HG02763 (cell line): Measurements from ENCODE around the gene PTPN21.

ENCODE experiments used
- ATAC-seq: cut with Tn5 transposase; IDR thresholded peaks from one replicate; pipeline ENCODE4 v1.9.1; 2021; ENCODE audit warnings: mild to moderate bottlenecking, moderate library complexity; ENCODE audit not compliant: unreplicated experiment

The PTPN21 gene

DNA sequence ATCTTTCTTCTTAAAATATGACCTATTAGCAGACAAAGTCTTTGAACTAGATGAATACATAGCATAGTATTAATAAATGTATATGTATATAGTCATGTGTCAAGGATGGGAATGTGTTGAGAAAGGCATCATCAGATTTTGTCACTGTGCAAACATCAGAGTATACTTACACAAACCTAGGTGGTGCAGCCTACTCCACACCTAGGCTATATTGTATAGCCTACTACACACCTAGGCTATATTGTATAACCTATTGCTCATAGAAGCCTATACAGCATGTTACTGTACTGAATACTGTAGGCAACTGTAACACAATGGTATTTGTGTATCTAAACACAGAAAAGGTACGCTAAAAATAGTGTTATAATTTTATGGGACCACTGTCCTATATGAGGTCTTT, 47.6 kb downstream of the PTPN21 start:
- no peak for ATAC-seq

DNA sequence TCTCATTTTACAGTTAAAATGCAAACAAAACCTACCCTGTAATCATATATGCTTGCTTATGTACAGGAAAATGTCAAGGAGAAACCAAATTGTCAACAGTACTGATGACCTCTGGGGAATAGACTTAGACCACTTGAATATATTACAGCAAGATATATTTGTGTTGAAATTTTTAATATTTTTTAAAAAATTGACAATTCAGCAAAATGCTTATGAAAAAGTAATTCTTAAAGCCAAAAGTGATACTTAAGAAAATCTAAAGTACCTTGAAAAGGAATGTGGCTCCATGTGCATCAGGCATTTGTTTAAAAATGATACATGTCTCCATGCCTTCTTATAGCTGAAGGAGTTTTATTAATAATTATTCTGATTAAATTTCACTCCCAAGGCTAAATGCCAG, 49.2 kb downstream of the PTPN21 start:
- ATAC-seq, result no peak

DNA sequence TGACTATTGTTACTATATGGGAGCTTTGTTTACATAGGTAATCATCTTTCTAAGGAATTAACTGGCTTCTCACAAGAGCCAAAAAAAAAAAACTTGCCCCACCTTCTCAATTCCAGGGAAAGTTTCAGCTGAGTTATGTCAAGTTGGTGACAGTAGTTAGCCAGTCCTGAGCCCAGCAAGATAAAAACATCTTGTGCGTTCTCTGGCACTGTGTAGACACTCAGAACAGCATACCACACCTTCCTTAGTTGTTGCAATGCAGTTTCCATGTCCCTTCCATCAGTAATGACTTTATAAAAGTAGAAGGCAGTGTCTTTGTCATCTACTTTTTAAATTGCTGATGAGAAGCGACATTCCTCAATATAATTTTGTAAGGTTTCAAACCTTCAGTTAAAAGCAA, 50.2 kb downstream of the PTPN21 start:
- no peak for ATAC-seq

DNA sequence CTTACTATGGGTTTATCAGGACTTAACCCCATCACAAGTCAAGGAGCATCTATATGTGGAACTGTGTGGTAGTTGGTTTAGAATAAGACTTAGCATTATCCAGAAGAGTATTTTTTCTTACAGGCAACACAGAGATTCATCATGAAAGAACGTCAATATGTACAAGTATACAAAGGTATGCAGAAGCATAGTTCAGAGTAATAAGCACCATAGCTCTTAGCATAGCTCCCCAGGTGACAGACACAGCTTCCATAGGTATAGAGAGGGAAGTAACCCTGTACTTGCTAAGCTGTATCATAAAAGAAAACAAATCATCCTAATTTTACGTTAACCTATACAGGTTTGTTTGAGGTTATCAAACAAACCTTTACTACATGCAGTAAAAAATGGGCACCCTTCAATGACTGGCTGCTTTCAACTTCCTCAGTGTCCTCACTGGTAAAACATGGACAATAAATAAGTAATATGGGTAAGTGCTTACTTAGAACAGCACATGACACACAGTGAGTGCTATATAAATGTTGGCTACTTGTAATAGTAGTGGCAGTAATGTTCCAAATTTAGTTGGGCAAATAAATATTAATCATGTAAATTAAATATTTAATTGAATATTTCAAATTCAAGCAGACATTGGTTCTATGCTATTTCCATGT, 50.9 kb downstream of the PTPN21 start:
- ATAC-seq, result no peak

DNA sequence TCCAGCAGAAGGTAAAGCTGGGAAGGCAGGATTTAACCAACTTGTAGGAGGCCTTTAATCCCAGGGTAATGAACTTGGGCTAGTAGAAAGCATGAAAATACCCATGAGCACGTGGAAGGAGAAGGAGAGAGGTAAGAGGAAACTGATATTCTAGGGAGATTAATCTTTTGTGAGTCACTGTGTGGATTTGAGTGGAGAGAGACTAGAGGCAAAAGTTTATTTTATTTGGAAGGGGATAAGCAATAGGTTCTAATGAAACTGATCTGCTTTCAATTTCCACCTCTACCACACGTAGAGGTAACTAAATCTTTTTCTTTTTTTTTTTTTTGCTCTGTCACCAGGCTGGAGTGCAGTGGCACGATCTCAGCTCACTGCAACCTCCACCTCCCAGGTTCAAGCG, 52.1 kb downstream of the PTPN21 start:
- ATAC-seq, result no peak

DNA sequence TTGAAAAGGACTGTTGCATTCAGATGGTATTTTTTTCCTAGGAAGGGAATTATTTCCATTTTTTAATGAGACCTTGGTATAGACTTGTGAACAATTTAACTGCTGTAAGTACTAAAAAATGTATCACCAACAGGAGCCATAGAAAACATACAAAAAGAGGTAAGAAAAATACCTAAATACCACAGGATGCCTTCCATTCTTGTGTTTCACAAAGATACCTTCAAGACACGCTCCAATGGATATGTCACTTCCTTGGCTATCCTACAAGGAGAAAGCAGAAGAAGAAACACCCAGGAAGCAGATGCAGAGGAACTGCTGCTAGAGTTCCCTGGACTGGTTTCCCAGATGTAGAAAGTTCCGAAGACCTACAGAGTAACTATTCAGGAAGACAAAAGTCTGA, 54.2 kb downstream of the PTPN21 start:
- no peak for ATAC-seq

DNA sequence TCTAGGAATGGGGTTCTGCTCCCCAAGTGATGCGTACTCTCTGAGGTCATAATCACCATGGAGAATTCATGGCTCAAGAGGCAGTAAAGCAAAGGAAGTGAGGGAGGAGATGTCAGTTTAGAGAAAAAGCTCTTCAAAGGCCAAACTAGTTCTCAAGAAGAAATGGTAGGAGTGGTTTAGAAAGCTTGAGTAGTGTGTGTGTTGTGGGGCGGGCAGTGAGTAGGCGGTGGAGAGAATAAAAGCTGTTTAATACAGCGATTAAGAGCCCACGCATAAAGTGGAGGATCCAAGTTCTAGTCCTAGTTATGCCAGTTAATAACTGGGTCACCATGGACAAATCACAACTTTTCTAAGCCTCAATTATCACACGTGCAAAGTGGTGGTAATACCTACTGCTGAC, 55.6 kb downstream of the PTPN21 start:
- no peak for ATAC-seq

DNA sequence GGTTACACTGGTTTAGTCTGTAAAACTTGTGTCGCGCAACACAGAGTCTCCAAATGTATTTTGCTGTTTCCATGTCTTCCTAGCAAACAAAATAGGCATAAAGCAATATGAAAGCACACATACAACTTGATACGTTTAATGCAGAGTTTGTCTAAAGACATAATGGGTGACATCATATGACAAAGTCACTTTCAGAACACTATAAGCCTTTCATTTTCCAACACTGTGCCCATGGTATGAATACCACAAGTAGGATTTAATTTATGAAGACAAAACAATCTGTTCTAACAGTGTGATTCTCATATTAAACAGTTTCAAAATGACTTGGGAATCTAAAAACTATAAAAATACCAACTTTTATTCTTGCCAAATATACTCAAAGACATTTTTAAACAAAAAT, 58.4 kb downstream of the PTPN21 start:
- no peak for ATAC-seq

DNA sequence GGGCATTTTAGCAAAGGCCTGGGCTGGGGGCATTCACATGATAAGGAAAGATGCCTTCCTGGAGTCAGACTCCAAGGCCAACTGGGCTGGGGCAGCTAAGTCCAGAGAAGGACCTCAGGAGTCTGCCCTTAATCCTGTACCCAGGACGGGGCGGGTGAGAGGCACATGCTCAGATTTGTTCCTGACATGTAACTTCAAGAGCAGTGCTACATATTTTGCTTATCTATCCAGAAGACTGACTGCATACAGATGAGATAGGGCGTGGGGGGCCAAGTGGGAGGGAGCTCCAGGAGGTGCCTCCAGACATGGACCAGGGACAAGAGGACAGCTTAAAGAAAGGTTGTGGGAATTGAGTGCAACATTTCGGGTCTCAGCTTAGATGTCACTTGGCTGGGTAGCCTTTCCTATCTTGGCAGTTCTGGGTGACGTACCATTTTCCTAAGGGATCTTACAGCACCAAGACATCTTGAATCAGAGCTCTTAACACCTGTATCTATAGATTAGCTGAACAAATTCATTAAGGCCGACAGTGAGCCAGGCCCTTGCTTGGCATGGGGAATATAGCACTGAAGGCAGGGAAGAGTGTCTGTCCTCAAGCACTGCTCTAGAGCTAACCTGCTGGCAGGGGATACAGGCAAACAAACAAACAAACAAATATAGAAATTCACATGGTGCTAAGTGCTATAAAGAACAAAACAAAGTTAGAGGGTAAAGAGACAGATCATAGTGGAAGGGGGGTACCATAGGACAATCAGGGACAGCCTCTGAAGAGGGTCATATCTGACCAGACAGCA, 61.2 kb downstream of the PTPN21 start:
- ATAC-seq, result no peak

DNA sequence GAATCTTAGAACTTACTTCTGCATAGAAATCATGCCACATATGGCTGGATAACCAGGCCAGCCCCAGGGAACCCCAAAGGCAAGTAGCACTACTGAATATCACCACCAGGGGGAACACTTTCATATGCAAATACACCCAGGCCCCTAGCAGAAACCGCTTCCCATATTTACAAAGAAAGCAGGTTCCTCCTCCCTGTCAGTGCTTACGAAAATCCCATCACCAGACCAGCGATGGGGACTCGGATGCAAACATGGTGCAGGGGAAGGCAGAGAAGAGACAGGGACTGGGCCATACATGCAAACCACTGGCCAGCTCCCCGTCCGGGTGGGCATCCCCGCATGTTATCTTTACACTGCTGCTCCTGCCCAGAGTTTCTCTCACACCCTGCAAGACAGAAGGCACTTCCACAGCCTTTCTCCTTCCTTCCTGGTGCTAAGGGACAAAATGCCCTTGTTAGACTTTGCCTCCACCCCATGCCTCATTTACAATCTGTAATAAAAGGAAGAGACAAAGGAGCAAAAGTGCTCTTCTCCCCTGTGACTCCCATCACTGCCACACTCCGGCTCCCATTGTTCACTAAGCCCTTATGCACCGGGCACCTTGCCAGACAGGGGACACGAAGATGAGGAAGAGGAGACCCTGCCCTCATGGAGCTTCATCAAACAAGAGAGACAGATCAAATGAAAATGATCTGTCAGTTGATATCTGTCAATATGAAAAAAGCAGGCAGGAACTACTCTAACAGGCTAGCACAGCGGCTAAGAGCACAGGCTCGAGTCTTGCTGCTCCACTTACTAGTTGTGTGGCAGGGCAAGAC, 62.3 kb downstream of the PTPN21 start:
- ATAC-seq, result peak; percentile 85

DNA sequence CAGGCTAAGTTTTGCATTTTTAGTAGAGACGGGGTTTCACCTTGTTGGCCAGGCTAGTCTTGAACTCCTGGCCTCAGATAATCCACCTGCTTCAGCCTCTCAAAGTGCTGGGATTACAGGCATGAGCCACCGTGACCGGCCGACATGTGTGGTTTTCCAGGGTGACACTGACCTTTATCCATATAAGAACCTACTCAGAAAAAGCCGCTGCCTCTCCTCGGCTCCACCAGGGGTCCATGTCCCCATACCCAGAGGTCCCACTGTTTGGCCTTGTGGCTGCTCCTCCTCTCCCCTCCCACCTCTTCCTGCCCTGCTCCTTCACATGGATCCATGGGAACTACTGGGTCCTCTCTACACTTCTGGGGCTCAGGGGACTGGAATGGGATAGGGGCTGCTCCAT, 64.6 kb downstream of the PTPN21 start:
- ATAC-seq, result no peak

DNA sequence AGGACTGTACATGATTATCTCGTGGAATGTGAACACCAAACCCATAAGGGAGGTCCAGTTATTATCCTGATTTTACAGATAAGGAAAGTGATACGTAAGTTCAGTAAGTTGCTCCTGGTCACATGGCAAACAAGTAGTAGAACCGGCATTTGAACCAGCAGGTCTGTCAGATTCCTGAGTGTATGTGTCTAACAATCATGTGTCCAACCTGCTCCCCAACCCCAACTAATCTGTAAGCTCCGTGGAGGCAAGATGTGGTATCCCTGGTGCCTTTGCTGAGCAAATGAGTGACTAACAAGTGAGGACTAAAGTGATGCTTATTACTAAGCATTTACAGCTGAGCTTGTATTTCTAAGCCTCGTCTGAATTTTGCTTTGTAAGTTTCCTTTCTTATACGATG, 65.9 kb downstream of the PTPN21 start:
- ATAC-seq, result no peak

DNA sequence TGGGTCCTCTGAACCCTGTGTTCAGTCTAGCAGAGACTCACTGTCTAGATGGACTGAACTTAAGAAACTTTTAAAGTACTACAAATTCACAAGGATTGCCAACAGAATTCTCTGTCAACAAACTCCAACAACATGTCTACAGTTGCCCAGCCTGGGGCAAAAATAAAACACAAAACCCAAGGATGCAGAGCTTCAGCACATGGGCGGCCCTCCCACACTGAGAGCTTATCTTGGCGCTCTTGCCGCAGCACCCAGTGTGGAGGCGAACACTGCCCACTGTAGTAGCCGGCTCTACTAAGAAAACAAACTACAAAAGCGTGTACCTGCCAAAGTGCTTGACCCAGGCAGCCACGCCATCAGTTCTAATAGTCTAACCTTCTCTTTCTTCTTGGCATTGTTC, 66.7 kb downstream of the PTPN21 start:
- ATAC-seq, result no peak

DNA sequence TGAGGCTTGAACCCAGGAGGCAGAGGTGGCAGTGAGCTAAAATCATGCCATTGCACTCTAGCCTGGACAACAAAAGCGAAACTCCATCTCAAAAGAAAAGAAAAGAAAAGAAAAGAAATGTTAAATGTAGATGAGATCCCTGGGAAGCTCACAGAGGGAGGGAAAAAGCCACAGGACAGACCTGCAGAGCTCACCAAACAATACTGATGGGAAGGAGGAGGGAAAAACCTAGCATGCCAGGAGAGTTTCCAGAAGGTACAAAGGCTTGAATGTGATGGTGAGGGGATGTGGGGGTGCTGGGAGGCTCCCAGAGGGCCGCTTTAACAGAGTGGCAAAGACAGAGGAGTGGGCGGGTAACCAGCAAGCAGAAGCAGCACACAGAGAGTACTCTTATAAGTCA, 72.3 kb downstream of the PTPN21 start:
- ATAC-seq, result no peak

DNA sequence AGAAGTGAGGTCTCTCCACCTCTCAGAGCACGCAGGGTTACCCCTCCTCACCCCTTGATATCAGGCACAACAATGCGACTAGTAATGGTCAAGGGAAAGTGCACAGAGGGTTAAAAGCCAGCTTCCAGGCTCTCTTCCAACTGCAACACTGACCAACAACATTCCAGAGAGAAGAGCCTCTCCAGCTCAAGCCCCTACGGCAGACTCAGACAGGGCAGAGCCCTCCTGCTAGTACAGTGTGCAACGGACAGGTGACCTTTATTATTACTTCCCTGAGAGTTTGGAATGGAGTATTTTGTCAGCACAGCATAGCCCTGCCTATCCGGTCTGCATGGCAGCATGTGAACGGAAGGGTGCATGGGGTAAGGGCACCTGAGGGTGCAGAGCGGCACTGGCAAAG, 73.0 kb downstream of the PTPN21 start:
- no peak for ATAC-seq

DNA sequence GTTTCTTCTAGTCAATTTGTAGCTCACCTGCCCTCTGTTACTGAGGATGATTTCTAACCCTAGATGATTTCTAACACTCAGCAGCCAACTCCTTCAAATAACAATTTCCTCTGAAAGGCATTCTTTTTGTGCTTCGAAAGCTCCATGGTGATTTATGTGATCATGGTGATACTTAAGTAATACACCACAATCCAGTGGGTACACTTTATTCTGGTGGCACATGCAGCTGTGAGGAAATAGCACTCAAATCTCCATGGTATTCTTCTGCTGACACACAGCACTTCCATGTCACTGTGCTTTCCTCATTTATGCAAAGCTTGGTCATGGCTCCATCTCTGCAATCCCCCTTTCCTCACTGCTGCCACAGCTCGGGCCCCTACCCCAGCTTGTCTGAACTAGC, 73.7 kb downstream of the PTPN21 start:
- ATAC-seq, result no peak

DNA sequence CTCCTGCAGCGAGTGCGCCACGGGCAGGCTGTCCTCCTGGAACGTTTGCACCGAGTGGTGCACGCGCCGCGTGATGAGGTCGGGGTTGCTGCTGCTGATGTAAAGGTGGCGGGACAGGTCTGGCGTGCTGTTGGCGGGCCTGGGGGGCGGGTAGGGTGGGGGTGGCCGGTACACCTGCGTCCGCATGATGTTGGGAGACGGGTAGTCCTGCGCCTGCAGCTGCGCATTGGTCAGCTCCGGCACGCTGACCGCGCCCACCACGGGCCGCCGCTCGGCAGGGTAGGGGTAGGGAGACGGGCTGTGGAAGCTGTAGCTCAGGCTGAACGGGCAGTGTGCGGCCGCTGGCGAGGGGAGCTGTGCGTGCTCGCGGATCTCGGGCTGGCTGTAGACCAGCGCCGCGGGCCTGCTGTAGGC, 75.2 kb downstream of the PTPN21 start:
- no peak for ATAC-seq

DNA sequence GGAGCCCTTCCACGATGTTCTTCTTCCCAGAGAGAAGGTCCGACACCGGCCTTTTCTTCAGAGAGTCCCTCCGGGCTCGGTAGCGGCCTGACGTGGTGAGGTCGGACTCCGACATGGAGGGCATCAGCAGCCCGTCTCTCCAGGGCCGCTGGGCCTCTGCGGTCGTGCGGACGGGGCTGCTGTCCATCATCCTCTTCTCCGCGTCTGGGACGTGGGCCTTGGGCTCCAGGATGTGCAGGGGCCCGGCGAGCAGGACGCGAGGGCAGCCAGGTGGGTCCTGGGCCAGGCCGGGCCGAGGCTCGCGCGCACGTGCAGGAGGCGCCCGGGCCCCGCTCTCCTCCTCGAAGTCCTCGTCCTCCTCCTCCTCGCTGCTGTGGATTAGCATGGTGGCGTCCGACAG, 75.9 kb downstream of the PTPN21 start:
- ATAC-seq, result no peak

DNA sequence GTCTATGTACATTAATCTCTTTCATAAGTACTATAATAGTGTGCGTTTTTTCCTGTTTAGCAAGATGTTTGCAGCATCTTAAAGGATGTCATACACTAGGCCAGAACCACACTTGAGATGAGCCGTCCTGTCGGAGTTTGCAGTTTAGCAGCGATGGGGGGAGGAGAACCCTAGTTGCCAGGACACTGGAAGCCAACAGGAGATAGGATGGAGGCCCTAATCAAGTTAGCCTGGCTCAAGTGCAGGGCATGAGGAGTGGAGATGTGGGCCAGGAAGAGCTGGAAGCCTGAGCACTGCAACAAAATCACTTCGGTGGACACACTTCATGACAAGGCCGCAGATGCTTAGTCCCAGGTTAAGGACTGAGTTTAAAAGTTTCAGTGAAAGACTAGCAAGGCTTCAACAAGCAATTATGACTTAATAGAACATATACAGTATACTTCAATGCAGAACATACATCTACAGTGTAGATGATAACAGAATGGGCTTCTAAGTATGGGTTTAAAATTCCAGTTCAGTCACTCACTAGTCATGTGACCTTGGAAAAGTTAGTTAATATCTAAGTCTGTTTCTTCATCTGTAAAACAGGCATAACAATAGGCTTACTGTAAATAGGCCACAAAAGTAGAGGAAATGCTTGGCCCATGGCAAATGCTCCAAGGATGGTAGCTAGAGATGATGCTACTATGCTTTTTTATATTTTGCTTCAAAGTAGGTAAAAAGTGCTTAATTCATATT, 77.1 kb downstream of the PTPN21 start:
- ATAC-seq, result no peak

DNA sequence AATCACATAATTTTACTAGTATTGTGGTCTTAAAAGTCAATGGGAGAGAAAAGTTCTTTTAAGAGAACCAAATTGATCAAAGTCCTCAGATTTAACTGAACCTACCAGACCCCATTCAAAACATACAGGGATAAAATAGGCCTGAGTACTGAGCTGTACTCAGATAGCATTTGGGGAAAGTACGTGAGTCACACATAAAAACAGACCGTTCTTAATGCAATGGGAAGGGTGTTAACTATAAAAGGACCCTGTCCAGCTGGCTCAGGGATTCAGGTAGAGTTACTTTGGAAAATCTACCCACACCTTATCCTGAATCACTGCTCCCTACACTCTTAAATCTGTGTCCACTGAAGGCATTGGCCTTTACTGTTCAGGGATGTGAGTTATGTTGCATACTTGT, 78.0 kb downstream of the PTPN21 start:
- no peak for ATAC-seq

DNA sequence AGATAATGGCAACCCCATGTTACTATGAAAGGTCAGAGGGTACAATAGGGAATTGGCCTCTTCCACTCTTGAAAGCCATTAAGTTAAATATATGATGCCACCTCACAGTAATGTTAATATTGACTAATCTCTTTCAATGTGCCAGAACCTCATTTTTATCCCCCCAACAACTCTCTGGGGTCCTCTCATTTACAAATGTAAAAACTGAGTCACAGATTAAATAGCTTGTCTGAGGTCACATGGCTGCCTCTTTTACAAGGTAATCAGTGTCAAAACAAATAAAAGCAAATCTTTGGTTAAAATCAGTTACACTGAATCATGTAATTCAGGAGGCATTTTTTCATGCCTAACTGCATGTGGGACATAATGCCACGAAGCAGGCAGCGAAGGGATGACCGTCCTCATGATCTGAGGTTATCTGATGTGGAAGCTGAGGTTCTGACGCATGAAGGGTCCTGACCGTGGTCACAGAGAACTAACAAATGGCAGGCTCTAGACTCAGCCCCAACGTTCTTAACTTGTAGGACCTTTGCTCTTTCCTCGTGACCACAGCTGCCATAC, 78.5 kb downstream of the PTPN21 start:
- ATAC-seq, result no peak
